ENCODE data around the gene C3AR1.
"Not testable (repeated sequence)": the region's sequence is repeated elsewhere in the genome, so short reads cannot be mapped to it uniquely, and the experiment has no call there.

Gene C3AR1

DNA sequence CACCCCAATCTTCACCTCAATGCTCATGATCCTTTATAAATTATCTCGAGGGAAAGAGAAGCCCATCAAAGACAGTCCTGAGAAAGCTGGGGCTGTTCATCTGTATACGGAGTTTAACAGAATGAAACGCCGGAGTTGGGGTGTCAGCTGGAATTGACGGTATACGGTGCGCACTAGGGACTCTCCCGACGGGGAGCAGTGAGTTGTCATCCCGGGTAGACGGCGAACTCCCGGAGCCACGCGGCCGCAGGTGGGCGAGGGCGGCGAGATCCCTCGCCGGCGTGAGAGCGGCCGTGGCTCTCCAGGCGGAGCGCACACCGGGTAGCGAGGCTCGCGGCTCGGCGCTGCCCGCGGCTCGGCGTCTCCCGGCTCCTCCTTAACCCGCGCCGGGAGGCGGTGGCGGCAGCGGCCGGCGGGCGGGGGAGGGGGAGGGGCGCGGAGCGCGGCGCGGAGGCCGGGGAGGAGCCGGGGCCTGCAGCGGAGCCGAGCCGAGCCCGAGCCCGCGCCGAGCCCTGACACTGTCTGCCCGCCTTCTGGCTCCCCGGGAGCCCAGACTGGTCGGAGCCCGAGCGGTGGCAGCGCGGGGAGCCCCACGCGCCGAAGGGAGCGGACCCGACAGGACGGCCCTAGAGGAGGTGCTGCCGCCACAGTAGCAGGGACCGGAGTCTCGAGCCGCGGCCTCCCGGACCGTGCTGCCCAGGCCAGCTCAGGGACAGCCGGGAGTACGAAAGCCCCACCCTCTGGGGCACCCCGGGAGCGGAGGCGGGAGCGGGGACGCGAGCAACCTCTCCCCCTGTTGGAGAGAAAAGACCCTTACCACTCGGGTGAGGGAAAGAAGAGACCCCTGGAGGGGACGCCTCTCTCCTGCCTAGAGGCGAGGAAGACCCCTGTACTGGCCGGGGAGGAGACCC, 33.7 kb downstream of the C3AR1 start, which contains the start of gene FOXJ2:
Gene FOXJ2, plus strand, starts transcription at position 475 of the 911 bp plus-strand sequence. CDS start 7,117 bp downstream, outside the sequence.
- DNase-seq (ENCODE audit: extremely low spot score), result peak; percentile 85
- TF ChIP-seq, protein P1, sequence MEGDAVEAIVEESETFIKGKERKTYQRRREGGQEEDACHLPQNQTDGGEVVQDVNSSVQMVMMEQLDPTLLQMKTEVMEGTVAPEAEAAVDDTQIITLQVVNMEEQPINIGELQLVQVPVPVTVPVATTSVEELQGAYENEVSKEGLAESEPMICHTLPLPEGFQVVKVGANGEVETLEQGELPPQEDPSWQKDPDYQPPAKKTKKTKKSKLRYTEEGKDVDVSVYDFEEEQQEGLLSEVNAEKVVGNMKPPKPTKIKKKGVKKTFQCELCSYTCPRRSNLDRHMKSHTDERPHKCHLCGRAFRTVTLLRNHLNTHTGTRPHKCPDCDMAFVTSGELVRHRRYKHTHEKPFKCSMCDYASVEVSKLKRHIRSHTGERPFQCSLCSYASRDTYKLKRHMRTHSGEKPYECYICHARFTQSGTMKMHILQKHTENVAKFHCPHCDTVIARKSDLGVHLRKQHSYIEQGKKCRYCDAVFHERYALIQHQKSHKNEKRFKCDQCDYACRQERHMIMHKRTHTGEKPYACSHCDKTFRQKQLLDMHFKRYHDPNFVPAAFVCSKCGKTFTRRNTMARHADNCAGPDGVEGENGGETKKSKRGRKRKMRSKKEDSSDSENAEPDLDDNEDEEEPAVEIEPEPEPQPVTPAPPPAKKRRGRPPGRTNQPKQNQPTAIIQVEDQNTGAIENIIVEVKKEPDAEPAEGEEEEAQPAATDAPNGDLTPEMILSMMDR (IDR thresholded peaks at IDR 0.05; ENCODE audit: control extremely low read depth, extremely low read depth, low read depth, missing control alignments), result no peak
- CTCF ChIA-PET, result interaction anchor here (1.2 to 8.9 kb wide), 3 partner anchors 11 to 199 kb away, joined by 3 to 77 read pairs (median 7); no protein-coding TSS in a partner anchor
- POLR2A ChIA-PET, result no interaction called here

DNA sequence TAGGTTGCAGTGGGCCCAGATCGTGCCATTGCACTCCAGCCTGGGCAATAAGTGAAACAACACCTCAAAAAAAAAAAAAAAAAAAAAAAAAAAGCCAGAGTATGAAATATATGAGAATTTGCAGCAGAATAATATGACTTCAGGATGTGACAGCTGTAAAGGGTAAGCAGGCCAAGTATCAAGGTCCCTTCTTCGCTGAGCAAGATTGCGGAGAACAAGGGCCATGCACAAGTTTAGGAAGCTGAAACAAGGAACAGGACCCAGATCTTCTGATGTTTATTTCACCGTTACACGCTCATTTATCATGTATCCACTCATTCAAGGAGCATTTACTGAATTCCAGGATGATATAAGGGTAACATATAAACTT, 34.3 kb downstream of the C3AR1 start:
- ChIA-PET POLR2A (no interaction called here), CTCF (interaction anchor here (2.1 to 8.9 kb wide), 2 partner anchors 12 to 99 kb away, joined by 7 to 77 read pairs; no protein-coding TSS in a partner anchor)
- TF ChIP-seq, protein P1 (IDR thresholded peaks at IDR 0.05; ENCODE audit: control extremely low read depth, extremely low read depth, low read depth, missing control alignments), result no peak
- DNase-seq (ENCODE audit: extremely low spot score), result no peak

DNA sequence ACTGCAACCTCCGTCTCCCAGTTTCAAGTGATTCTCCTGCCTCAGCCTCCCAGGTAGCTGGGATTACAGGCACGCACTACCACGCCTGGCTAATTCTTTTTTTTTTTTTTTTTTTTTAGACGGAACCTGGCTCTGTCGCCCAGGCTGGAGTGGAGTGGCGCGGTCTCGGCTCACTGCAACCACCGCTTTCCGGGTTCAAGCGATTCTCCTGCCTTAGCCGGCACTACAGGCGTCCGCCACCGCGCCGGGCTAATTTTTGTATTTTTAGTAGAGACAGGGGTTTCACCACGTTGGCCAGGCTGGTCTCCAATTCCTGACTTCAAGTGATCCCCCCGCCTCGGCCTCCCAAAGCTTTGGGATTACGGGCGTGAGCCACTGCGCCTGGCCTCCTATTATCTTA, 35.1 kb downstream of the C3AR1 start:
- CTCF ChIA-PET, result interaction anchor here (2.1 to 8.9 kb wide), 2 partner anchors 13 to 98 kb away, joined by 7 to 77 read pairs; no protein-coding TSS in a partner anchor
- POLR2A ChIA-PET; DNase-seq (ENCODE audit: extremely low spot score): not testable (repeated sequence)

DNA sequence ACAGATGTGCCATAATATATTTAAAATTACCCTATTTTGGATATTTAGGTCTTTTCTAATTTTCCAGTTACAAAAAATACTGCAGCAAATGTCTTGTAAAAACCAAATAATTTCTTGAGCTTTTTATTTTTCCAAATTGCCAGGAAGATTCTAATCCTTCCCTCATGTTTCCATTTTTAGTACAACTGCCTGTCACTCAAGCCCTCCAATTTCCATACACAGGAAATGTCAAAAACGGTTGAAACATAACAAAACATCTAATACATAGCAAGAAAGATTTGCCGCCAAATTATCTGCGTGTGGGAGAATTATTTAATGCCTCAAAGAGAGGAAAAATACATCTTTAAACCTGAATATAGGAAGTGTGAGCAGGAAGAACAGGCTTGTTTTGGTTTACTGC, 36.0 kb downstream of the C3AR1 start:
- no peak for DNase-seq (ENCODE audit: extremely low spot score)
- POLR2A ChIA-PET, result no interaction called here
- TF ChIP-seq, protein P1 (IDR thresholded peaks at IDR 0.05; ENCODE audit: control extremely low read depth, extremely low read depth, low read depth, missing control alignments), result no peak
- CTCF ChIA-PET, result interaction anchor here (8.9 kb wide), 1 partner anchor 14 kb away, joined by 77 read pairs; no protein-coding TSS in a partner anchor

DNA sequence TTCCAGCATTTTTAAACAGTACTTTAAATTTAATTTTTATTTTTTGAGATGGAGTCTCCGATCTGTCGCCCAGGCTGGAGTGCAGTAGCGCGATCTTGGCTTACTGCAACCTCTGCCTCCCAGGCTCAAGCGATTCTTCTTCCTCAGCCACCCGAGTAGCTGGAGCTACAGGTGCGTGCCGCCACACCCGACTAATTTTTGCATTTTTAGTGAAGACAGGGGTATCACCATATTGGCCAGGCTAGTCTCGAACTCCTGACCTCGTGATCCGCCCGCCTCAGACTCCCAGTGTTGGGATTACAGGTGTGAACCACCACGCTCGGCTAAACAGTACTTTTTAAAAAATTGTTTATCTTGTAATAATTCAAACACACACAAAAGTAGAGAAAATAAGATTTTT, 37.9 kb downstream of the C3AR1 start:
- CTCF ChIA-PET, result interaction anchor here (1.2 to 2.2 kb wide), 3 partner anchors 9 to 95 kb away, joined by 3 to 11 read pairs (median 4); no protein-coding TSS in a partner anchor
- DNase-seq (ENCODE audit: extremely low spot score), result no peak
- TF ChIP-seq, protein P1 (IDR thresholded peaks at IDR 0.05; ENCODE audit: control extremely low read depth, extremely low read depth, low read depth, missing control alignments), result no peak
- POLR2A ChIA-PET, result no interaction called here

DNA sequence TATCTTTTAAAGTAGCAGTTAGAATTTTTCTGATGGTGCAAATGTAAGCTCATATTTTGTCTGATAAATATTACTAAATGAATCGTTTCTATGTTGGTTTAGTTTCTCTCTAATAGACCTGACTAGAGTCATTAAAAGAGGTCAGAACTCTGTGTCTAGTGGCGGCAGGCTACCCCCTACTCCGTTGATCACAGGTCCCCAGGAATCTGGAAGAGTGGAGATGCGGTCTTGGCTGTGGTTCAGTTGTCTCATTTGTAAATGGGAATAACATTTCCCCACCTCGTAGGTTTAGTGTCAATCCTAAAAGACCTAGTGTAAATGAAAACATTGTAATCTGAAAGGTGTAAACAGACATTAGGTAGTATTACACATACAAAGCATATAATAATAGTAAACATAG, 38.3 kb downstream of the C3AR1 start:
- ChIA-PET POLR2A (interaction anchor here (1.2 kb wide), 1 partner anchor 109 kb away, joined by 3 read pairs; no protein-coding TSS in a partner anchor), CTCF (interaction anchor here (1.2 to 2.2 kb wide), 3 partner anchors 9 to 94 kb away, joined by 3 to 11 read pairs (median 4); no protein-coding TSS in a partner anchor)
- TF ChIP-seq, protein P1 (IDR thresholded peaks at IDR 0.05; ENCODE audit: control extremely low read depth, extremely low read depth, low read depth, missing control alignments), result no peak
- DNase-seq (ENCODE audit: extremely low spot score), result no peak
